ENCODE measurements around the gene MID1IP1.
A peak's percentile ranks its signal among the peaks of the same experiment; 100 is the strongest.

MID1IP1 gene, protein sequence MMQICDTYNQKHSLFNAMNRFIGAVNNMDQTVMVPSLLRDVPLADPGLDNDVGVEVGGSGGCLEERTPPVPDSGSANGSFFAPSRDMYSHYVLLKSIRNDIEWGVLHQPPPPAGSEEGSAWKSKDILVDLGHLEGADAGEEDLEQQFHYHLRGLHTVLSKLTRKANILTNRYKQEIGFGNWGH

DNA sequence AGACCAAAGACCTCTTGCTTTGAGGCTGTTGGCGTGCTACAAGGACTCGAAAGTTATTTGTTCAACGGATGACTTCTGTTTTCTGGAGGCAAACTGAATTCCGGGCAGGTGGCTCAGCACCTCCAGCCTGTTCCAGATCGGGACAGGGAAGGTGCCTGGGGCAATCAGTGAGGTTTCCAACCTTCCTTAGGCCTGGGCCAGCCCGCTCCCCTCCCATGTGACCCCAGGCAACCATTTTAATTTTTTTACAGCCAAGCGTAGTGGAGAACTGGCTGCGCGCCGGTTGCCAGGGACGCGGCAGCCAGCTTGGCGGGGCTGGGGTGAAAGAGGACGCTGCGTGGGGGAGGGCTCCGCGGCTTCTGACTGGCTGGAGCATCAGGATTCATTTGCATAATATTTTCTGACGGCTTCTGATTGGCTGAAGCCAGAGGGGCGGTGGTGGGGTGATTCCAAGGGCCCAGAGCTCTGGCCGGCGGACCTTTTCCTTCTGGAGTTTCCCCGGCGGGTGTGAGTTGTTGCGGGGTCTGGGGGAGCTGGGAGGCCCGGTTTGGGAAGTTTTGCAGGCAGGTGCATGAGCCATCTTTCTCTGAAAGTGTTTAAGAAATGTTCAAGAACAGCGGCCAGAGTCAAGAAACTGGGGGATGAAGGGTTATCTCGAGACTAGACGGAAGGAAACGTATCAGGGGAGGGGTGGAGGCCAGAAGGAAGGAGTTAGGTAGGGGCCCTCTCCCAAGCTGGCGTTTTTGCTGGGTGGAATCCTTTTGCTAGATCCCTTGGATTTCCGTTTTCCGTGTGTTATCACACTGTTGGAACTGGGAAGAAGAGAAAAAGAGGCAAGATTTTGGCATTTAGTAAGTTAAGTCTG, at the start of gene MID1IP1:
Gene MID1IP1 (plus strand): TSS at position 479 of the 865 bp plus-strand sequence. CDS start 3,488 bp downstream, outside the sequence.
- no peak for DNase-seq (ENCODE audit: low read depth)

DNA sequence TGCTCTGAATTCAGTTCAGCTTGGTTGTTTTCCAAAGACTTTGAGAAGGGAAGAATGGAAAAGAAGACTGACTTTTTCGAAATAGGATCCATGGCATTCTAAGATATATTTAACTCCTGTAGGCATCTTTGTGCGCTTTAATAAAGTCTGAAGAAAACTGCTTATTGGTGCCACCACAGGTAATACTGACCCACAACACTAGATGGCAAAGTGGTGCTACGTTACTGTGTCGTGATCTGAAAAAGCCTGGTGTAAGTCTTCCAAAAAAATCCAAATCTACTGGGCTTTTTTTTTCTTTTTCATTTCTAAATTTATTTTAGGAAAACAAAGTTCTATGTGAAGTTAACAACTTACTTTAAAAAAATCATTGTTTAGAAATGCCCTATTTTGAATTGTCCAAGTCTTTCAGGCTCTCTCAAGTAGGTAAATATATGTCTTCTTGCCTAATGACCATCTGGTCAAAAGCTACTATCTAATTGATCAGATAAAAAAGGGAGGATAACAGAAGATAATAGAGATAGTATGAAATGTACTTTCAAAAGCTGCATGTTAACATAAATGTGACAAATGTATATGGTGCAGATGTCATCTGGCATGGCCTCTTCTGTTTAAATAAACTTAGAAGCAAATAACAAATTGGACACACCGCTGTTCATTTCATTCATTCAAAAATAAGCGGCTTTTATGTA, 47.0 kb upstream of the MID1IP1 start:
- peak; percentile 10 for DNase-seq (ENCODE audit: low read depth)

DNA sequence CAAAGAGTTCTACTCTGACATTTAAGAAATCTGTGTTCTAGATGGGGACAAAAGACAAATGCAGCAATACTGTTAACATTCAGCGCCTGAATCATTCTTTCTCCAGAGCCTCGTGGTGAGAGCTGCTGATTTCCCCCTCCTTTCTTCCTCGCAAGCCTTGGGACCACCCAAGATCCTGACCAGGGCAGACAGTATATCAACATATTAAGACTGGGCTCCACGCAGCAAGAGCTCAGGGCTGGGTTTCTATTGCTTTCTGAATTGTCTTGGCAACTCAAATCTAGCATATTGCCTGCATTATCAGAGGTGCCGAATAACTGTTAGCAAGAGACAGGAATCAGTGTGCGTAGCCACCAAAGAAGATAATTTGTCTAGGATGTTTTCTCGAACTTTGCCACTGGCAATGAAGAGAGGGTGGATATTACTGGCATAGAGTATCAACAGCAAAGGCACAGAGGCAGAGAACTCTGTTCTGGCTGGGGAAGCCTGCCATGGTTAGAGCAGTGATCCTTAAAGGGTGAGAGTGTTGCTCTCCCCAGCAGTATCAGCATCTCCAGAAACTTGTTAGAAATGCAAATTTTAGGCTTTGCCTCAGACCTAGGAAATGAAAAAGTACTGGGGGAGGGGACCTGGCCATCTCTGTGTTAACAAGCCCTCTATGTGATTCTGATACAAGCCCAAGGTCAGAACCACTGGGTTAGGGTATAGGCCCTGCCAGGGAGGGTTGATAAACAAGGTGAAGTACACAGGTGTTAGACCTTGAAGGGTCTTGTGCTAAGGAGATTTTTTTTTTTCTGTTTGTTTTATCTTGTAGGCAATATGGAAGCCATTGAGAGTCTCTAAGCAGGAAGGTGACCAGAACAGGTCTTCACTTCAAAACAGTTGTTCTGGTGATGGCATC, 46.2 kb upstream of the MID1IP1 start:
- DNase-seq (ENCODE audit: low read depth) = no peak

DNA sequence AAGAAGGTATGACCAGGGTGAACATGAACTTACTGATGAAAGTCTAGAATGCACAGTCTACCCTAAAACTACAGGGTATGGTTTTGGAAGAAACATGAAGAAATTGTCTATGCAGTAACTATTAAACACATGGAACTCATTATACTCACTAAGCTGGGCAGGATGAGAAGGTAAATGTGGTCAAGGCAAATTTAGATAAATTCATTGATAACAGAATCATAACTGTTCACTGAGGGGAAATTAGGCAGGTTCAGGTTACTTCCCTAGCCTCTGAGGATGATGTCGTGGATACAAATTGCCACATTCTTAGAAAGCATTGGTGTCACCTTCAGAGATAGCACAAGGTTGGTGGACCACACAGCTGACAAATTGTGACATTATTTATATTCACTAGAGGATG, 40.4 kb upstream of the MID1IP1 start:
- no peak for DNase-seq (ENCODE audit: low read depth)

DNA sequence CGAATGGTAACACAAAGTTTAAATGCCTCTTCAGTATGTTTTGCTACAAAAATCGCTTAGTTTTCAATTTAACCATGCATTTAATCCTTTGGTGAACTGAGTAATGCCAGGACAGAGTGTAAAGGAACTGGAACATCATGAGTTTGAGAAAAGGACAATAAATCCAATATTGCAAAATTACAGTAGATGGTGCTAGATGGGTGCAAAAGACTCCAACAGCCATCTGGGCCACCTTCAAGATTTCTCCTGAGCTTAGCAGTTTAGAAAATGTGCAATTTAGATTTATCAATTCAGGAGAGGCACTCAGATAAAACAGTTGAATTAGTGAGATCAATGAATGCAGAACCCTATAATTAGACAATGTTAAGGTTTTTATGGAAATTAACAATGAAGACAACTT, 33.2 kb upstream of the MID1IP1 start:
- no peak for DNase-seq (ENCODE audit: low read depth)

DNA sequence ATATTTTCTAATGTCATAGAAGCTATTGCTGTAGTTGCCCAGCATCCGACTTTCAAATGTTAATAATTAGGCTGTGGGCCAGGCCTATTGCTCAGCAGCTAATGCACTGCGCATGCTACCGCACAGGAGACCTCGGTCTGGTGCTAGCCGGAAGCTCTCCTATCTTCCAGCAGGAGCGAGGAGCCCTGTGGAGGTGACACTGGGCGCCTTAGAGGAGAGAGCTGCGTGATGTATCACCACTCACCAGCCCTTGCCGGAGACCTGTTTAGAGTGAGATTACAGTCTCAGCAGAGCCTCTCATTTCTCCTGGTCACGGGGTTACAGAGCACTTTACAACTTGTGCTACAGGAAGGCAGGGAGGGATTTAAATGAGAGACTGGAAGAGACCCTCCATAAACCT, 31.1 kb upstream of the MID1IP1 start:
- DNase-seq (ENCODE audit: low read depth) = no peak

DNA sequence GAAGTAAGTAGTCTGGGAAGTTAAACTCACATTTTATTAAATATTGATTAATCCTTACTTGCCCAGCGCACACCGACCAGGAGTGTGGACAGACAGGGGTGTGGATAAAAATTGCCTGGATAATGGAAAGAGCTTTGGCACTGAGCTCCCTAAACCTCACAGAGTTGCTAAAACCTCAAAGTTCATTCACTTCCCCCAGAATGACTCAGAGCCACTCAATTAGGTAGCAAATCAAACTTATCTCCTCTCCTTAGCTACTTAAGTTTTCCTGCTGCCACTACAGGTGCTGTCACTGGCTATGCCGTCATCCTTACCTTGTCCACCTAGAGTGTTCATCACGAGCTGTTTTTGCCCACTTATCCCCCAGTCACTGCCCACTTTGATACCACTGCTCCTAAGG, 27.0 kb upstream of the MID1IP1 start:
- DNase-seq (ENCODE audit: low read depth) = no peak

DNA sequence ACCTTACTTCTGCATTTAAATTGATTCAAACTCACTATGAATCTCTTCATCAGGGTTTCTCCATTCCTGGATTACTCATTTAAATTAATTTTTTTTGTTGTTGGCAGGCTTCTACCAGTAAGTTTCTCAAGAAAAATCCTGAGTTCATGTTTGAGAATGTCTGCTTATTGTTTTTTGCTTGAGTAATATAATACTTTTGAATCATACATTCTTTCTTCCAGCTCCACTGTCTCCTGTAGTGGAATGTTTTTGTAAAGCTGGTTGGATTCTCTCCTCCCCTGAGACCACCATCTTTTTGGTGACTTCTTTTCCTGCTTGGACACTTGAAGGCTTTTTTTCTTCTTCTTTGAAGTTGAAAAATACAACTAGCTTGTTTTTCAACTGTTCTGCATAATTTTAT, 4.3 kb upstream of the MID1IP1 start:
- DNase-seq (ENCODE audit: low read depth) = no peak

DNA sequence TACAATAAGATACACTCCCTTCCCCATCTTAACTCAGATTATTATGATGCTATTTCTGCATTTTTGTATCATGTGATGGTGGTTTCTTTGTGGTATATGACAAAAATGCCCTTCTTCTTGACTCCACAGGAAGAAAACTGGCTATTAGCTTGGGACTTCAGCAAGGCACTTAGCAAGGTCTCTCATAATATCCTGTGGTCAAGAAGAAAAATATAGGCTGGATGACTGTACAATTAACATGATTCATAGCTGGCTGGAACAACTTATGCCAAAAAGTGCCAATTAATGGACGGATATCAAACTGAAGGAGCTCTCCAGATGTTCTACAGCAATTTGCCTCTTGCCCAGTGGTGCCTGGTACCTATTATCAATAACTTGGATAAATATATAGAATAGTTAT, 2.3 kb upstream of the MID1IP1 start:
- no peak for DNase-seq (ENCODE audit: low read depth)

DNA sequence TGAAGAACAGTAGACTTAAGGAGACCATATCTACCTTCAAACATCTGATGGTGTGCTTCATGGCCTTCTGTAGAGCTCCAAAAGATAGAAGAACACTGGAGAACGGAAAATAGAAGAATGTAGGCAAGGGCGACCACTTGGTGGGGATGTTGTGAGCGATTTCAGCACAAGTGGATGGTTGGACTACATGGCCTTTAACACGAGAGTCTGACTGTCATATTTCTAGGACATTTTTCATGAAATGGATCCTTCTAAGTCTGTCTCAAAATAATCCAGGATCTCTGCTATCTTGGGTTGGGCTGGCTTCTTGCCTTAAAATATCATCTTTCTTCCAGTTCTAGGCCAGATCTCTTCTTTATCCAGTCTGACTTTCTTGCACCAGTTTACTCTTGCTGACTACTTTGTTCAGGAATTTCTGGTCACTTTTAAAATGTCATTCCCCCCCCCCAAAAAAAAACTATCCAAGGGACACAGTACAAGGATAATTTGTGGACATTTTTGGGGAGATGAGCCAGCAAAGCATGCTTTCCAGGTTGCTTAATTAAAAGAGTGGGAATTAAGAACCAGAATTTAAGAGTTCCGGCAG, 1.2 kb upstream of the MID1IP1 start:
- DNase-seq (ENCODE audit: low read depth) = no peak

DNA sequence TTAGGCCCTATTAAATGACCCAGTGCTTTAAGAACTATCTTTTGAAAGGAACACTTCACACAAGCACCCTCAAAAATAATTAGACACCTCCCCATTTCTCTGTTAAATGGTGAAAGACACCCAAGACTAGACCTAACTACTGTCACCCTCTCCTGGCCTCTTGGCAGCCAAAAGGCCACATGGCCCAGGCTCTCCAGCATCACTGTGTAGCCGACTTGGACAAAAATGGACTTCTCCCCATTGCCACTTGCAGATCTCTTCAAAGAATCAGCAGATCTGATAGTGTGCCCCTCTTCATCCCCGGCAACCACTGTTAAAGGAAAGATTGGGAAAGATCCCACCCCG, 2.0 kb downstream of the MID1IP1 start:
- DNase-seq (ENCODE audit: low read depth) = no peak

DNA sequence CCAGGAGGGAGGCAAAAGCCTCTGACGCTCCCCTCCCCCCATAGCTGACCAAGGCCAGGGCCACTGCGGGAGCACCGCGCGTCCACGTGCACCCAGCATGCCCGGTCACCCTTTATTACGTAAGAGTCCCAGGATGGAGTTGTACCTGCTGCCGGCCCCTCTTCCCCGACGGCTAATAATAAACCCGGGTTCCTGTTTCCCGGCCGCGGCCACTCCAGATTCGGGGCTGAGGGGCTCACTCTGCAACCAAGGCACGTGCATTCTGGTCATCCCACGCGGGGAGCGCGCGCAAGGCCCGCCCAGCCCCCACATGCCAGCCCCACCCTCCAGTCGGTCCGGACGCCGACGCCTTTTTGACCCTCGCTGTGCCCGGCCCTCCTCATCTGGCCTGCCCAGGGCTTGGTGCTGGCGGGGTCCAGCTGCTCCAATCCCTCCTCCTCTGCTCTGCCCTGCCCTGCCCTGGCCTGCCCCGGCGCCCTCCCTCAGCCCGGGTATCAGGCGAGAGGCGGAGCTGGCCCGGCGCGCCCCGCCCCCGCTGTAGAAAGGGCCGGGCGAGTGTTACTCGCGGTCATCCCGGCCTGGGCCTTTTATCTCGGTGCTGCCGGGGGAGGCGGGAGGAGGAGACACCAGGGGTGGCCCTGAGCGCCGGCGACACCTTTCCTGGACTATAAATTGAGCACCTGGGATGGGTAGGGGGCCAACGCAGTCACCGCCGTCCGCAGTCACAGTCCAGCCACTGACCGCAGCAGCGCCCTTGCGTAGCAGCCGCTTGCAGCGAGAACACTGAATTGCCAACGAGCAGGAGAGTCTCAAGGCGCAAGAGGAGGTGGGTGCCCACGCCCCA, 2.6 kb downstream of the MID1IP1 start:
- DNase-seq (ENCODE audit: low read depth) = no peak

DNA sequence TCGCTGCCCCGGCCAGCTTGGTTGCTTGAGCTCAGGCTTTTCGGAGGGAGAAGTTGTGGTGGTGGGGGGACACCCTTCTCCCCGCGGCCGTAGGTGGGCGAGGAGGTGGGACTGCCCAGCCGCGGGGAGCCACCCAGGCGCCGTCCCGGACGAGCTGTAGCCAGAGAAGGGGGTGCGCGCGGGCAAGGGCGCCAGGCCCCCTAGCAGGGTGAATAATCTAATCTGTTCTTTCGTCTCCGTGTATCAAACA, 3.1 kb downstream of the MID1IP1 start:
- DNase-seq (ENCODE audit: low read depth) = no peak

DNA sequence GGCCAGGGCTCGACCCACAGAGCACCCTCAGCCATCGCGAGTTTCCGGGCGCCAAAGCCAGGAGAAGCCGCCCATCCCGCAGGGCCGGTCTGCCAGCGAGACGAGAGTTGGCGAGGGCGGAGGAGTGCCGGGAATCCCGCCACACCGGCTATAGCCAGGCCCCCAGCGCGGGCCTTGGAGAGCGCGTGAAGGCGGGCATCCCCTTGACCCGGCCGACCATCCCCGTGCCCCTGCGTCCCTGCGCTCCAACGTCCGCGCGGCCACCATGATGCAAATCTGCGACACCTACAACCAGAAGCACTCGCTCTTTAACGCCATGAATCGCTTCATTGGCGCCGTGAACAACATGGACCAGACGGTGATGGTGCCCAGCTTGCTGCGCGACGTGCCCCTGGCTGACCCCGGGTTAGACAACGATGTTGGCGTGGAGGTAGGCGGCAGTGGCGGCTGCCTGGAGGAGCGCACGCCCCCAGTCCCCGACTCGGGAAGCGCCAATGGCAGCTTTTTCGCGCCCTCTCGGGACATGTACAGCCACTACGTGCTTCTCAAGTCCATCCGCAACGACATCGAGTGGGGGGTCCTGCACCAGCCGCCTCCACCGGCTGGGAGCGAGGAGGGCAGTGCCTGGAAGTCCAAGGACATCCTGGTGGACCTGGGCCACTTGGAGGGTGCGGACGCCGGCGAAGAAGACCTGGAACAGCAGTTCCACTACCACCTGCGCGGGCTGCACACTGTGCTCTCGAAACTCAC, 3.6 kb downstream of the MID1IP1 start:
- no peak for DNase-seq (ENCODE audit: low read depth)

DNA sequence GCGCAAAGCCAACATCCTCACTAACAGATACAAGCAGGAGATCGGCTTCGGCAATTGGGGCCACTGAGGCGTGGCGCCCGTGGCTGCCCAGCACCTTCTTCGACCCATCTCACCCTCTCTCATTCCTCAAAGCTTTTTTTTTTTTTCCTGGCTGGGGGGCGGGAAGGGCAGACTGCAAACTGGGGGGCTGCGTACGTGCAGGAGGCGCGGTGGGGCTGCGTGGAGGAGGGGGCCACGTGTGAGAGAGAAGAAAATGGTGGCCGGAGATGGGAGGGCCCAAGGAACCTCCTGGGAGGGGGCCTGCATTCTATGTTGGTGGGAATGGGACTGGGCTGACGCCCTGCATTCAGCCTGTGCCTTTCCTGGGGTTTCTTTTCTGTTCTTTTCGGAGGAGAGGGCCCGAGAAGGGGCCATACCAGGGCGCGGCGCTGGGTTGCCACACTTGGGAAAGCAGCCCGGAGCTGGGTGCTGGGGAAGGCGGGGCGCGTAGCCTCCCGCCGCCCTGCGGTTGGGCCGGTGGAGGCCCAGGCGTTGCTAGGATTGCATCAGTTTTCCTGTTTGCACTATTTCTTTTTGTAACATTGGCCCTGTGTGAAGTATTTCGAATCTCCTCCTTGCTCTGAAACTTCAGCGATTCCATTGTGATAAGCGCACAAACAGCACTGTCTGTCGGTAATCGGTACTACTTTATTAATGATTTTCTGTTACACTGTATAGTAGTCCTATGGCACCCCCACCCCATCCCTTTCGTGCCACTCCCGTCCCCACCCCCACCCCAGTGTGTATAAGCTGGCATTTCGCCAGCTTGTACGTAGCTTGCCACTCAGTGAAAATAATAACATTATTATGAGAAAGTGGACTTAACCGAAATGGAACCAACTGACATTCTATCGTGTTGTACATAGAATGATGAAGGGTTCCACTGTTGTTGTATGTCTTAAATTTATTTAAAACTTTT, 4.5 kb downstream of the MID1IP1 start:
- DNase-seq (ENCODE audit: low read depth) = no peak

DNA sequence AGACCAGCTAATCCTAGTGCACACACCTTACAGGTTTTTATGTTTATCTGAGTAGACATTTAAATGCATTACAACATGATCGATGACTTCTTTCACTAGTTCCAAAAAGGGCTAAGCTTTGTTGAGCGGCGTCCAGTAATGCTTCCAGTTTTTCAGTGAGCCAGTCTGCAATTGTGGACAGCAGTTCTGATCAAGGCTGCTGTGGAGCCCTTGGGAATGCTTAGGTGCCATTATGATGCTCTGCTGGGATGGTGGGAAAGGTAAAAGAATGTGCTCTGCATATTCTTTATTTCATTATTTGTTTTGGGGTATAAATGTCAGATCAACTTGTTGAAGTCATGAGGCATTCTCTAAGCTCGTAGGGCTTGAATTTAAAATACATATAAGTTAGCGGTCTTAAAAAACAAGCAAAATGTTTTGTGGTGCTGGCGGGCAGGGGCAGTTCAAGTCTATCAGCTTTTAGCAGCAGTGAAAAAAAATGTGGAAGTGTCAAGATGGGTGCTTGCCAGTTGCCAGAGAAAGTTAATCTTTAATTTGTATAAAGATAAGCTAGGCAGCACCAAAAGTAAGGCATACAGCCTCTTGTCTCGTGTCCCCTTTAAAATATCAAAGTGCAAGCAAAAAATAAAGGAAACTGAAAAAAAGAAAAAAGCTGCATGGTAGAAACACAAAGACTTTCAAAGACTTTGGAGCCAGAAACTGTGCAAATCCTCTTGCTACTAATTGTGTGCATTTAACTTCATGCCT, 5.8 kb downstream of the MID1IP1 start:
- no peak for DNase-seq (ENCODE audit: low read depth)

DNA sequence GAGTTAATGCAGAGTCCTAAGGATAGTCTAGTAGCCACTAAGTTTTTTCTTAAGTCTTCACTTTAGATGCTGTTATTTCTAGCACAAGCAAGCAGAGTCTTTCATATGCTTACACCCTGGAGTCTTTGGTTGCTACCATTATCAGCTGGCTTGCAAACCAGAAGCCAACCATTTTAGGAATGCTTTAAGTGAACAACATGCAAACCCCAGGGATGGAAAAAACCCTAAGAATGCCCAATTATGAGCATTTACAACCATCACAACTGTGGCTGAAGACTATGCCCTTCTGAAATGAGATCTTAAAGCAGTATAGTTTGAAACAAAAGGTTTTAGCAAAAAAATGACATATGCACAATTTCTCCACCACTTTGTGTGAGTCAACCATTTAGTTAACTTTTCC, 6.6 kb downstream of the MID1IP1 start:
- no peak for DNase-seq (ENCODE audit: low read depth)

DNA sequence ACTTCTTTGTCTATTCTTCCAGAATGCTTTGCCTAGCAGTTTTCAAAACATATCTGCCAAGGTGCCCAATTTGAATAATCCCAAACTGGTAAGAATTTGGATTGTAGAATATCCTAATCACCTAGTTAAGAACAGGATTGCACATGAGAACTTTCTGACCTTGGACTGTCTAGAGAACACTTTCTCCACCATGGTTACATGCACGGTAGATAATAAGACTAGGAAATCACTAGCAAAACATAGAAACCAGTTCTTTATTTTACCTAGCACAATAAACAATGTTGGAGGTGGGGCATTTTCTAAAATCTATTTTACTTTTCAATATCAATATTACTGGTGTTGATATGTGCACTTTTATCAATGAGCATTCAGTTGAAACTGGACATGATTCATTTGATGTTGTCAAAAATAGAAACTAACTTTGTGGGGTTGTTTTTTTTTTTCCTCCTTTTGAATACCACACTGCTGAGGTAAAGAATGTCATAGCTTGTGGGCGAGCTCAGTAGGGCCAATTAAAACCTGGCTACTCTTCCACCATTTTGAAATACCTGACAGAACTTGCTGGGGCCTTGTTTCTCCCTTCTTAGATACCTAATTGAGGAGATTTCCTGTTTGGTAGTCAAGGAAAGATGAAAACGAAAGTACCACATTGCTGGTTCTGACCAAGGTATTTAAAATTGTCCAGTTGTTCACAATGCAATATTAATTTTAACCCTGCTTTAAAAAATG, 10.4 kb downstream of the MID1IP1 start:
- DNase-seq (ENCODE audit: low read depth) = no peak

Measured in HS-5 (cell line).